Activated CD8-positive, alpha-beta memory T cell treated with anti-CD3 and anti-CD28 coated beads, Interleukin-2, amount 50 U/mL, for 48 hours (primary cell): ENCODE data around the gene CNOT10.
"Not testable (repeated sequence)": the region's sequence is repeated elsewhere in the genome, so short reads cannot be mapped to it uniquely, and the experiment has no call there.

Experiments used
- DNase-seq: peaks from one replicate; pipeline ENCODE4 v3.0.0-alpha.2; 2020

CNOT10 gene

GRCh38 chr3:32684800-32685542 is at the start of gene CNOT10:
CNOT10 (plus strand) TSS chr3:32685188; CDS start chr3:32685461, 273 bp downstream.
- peak; percentile 97 for DNase-seq

- no peak for DNase-seq
Observed at GRCh38 chr3:32640939-32641338, 44.0 kb upstream of the CNOT10 start.

GRCh38 chr3:32641356-32641755 is 43.6 kb upstream of the CNOT10 start:
- no peak for DNase-seq

- DNase-seq = no peak
Observed at GRCh38 chr3:32643354-32643753, 41.6 kb upstream of the CNOT10 start.

- DNase-seq = no peak
Observed at GRCh38 chr3:32643816-32644215, 41.2 kb upstream of the CNOT10 start.

GRCh38 chr3:32644380-32644779 is 40.6 kb upstream of the CNOT10 start:
- DNase-seq = no peak

- DNase-seq = no peak
Observed at GRCh38 chr3:32646761-32647160, 38.2 kb upstream of the CNOT10 start.

GRCh38 chr3:32652337-32653100 is 32.5 kb upstream of the CNOT10 start:
- not testable (repeated sequence) for DNase-seq

GRCh38 chr3:32655167-32655566 is 29.8 kb upstream of the CNOT10 start:
- DNase-seq = no peak

GRCh38 chr3:32660634-32661033 is 24.4 kb upstream of the CNOT10 start:
- DNase-seq = no peak

- DNase-seq = no peak
Observed at GRCh38 chr3:32662647-32663046, 22.3 kb upstream of the CNOT10 start.

GRCh38 chr3:32664630-32665075 is 20.3 kb upstream of the CNOT10 start:
- DNase-seq = not testable (repeated sequence)

- no peak for DNase-seq
Observed at GRCh38 chr3:32667072-32667582, 17.9 kb upstream of the CNOT10 start.

GRCh38 chr3:32669226-32669625 is 15.8 kb upstream of the CNOT10 start:
- not testable (repeated sequence) for DNase-seq

- not testable (repeated sequence) for DNase-seq
Observed at GRCh38 chr3:32673730-32674129, 11.3 kb upstream of the CNOT10 start.

- no peak for DNase-seq
Observed at GRCh38 chr3:32675164-32675563, 9.8 kb upstream of the CNOT10 start.

GRCh38 chr3:32675650-32676049 is 9.3 kb upstream of the CNOT10 start:
- DNase-seq = no peak

- no peak for DNase-seq
Observed at GRCh38 chr3:32681811-32682210, 3.2 kb upstream of the CNOT10 start.

GRCh38 chr3:32684029-32684799 is 774 bp upstream of the CNOT10 start:
- no peak for DNase-seq

- DNase-seq = no peak
Observed at GRCh38 chr3:32685543-32686185, 676 bp downstream of the CNOT10 start.

- no peak for DNase-seq
Observed at GRCh38 chr3:32686713-32687112, 1.7 kb downstream of the CNOT10 start.

- no peak for DNase-seq
Observed at GRCh38 chr3:32691847-32692246, 6.9 kb downstream of the CNOT10 start.

GRCh38 chr3:32696523-32696922 is 11.5 kb downstream of the CNOT10 start:
- DNase-seq = no peak
